HG03045 (cell line): ENCODE results near the gene NDOR1.

Experiments used
- ATAC-seq: cut with Tn5 transposase; IDR thresholded peaks from one replicate; pipeline ENCODE4 v1.9.1; 2021; ENCODE audit warnings: mild to moderate bottlenecking, moderate library complexity; ENCODE audit not compliant: unreplicated experiment

NDOR1 gene

DNA sequence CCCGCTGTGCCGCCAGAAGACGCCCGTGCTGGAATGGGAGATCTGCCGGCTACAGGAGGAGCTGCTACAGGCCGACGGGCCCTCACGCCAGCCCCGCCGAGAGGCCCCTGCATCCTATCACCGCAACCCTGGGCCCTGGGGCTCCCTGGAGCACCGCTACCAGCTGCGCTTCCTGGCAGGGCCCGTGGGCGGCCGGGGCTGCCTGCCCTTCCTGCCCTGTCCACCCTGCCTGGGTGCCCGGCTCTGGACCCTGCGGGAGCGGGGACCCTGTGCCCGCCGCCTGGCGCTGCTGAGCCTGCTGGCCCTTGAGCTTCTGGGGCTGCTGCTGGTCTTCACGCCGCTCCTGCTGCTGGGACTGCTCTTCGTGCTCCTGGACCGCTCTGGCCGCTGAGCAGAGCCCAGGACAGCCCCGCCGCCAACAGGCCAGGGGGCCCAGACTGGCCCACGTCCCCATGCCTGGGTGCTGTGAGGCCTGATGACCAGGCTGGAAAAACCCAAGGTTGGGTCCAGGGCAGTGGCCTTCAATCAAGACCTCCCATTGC, 12.8 kb downstream of the NDOR1 start:
- ATAC-seq = no peak

DNA sequence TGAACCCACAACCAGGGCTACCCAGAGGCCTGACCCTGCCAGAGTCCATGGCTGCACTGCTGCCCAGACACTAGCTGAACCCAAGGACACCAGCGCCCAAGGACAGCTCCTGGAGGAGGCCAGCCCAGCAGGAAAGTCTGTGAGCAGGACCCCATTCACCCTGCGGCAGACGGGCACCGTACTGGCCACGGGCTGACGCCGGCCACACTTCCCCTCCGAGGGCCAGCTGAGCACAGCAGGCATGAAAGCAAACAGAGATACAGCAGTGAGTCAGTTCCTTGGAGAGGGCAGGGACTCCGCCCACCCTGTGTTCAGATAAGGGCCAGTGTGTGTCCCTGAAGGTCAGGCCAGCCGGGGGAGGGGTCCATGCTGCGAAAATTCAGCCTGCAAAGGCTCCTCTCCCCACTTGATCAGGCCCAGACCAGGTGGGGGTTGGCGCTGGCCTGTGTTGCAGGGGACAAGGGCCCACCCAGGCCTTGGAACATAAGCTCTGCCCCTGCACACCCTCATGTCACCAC, 13.3 kb downstream of the NDOR1 start:
- ATAC-seq = no peak

DNA sequence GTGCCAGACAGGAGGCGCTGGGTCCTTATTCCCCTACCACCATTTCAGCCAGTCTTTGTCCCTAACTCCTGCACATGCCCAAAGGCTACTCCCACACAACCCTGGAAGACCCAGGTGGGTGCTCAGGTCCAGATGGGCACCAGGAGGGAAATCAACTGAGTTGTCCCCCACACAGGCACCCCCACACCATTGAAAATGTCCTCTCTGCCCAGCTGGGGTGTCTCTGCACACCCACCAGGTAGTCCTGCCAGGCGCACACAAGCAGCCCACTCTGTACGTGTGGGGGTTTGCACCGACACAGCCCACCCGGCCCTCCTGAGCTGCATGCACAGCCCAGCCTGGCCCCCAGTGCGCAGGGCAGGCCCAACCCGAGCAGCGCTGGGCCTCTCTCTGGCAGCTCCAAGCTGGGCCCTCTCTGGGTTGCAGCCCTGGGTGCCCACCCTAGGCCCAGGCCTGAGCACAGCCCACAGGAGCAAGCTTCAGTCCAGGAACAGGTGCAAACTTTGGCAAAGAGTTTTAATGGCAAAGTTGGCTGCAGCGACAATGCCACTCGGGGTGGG, 14.3 kb downstream of the NDOR1 start:
- no peak for ATAC-seq

DNA sequence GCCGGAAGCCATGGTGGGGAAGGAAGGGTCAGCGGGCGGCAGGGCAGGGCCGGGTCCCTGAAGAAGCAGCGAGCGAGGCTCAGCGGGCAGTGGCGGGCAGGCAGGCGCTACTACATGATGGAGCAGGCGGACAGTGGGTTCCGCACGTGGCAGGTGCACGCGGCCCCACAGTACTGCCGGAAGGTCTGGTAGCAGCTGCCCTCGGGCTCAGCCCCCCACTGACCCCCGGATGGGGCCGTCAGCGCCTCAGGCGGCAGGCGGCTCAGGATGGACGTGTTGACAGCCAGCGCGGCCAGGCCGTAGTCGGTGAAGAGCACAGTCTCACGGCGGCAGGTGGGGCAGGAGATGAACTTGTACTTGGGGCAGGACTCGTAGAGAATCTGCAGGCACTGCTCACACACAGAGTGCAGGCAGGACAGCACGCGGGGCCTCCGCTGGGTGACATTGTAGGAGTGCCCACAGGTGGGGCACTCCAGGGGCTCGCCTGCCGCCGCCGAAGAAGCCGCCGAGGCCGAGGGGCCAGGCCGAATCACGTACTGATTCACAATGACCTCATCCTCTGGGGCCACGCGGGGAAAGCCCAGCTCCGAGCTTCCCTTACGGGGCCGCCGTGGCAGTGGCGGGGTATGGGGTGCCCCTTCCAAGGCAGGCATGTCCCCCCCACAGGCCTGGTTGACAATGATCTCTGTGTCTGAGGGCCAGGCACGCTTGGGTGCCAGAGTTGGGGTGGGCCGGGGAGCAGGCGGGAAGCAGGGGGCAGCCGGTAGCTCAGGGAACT, 15.0 kb downstream of the NDOR1 start:
- ATAC-seq = no peak

DNA sequence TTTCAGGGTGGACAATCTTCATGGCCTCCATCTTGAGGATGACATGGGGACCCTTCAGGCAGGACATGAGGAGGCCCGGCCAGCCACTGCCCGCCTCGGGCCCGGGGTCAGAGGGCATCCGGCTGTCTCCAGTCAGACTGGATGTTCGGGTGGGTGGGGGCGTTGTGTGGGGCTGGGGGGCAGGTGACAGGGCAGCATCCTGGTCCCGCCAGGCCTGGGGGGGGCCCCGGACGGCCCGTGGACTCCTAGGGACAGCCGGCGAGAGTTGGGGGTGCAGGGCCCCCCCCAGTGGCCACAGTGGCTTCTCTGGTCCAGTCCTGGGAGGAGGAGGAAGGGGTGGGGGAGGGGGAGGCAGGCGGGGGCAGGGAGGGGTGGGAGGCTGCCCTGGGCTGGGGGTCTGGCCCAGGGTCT, 15.6 kb downstream of the NDOR1 start:
- no peak for ATAC-seq

DNA sequence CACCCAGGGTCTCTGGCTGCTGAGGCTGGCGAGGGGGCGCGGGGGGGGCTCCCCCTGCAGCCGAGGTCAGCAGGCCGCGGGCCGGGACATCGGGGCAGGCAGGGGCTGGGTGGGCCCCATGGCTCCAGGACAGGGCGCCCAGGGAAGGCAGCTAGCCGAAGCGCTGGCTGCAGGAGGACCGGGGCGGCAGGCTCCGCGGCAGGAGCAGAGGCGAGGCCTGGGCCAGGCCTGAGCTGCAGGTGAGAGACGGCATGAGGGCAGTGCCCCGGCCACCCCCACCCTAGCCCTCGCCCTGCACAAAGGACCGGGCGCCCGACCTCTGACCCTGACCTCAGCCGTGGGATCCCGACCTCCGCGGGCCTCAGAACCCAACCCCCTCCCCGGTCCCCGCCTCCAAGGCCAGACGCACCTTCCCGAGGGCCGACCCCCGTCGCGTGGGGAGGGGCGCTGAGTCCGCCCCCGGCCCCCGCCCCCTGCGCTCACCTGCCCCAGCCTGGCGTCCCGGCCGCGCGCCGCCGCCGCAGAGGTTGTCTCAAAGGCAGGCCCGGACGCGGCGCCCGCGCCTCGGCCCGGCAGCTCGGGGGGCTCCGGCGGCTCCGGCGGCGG, 16.1 kb downstream of the NDOR1 start:
- no peak for ATAC-seq

DNA sequence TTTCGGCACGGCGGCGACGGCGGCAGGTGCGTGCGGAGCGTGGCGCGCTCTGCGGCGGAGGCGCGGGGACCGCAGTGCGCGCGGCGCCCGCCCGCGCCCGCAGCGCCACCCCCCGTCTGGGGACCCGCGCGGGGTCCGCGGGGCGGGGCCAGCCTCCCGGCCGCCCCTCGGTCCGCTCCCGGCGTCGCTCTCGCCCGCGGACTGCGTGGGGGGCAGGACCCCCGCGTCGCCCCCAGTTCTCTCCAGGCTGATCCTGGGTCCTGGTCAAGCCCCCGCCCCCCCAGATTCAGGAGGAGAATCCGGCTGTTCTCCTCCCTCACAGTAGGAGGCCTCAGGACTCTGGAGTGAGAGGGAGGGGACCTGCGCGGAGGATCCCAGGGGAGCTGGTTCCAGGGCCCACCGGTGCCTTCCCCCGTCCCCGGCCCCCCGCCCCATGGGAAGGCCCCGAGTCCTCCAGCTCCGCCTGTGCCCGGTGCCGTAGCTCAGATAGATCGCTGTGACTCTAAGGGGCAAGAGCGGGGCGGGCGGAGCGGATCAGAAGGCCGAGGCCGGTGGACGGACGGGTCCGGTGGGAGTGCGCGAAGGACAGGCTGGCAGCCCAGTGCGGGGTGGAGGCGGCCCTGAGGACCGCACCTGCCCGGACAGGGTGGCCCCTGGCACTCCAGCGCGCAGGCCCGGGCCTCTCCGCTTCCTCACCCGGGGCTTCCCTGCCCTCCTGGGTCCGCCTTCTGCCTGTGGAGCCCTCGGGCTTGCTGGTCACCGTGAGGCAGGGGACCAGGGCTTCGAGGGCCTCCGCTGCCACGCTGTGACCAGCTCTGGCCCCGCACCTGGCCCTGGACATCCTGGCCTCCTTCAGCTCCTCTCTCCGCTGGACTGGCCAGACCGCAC, 16.9 kb downstream of the NDOR1 start, which contains the start of gene RNF208:
Gene RNF208, minus strand, starts transcription at position 51 of the 888 bp plus-strand sequence. CDS start 1,028 bp downstream, outside the sequence.
- no peak for ATAC-seq

DNA sequence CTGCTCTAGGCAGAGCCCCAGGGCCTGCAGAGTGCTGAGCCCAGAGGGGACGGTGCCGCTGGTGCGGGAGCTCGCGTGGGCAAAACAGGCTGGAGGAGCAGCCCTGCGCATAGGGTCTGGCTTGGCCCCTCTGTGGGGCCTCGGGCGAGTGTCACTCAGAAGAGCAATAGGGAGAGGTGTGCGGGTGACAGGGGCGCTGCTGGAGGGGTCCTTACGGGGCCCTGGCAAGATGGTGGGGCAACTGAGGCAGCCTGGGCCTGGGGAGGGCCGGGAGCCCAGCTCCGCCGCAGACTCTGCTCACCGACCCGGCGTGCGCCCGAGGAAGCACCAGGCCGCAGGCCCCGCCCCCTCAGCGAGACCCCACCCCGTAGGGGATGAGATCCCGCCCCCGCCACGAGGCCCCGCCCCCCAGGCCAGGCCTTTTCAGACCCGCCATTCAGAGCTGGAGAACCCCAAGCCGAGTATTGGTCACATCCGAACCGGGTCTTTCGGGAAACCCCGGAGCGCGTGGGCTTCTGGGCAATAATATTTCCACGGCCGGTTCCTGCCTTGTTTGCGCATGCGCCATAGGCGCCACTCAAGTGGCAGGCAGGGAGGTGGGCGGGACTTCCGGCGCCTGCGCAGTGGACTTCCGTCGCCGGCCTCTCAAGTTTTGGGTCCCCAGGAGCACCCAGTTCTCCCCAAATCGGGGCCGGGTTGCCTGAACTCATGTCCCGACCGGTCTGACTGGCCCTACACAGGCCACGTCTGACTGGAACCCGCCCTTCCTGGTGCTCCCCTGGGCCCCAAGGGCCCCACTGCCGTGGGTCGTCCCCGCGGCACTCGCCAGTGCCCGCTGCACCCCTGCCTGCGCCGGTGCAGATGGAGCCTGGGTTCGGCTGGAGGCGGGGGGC, 17.8 kb downstream of the NDOR1 start:
- peak; percentile 73 for ATAC-seq

DNA sequence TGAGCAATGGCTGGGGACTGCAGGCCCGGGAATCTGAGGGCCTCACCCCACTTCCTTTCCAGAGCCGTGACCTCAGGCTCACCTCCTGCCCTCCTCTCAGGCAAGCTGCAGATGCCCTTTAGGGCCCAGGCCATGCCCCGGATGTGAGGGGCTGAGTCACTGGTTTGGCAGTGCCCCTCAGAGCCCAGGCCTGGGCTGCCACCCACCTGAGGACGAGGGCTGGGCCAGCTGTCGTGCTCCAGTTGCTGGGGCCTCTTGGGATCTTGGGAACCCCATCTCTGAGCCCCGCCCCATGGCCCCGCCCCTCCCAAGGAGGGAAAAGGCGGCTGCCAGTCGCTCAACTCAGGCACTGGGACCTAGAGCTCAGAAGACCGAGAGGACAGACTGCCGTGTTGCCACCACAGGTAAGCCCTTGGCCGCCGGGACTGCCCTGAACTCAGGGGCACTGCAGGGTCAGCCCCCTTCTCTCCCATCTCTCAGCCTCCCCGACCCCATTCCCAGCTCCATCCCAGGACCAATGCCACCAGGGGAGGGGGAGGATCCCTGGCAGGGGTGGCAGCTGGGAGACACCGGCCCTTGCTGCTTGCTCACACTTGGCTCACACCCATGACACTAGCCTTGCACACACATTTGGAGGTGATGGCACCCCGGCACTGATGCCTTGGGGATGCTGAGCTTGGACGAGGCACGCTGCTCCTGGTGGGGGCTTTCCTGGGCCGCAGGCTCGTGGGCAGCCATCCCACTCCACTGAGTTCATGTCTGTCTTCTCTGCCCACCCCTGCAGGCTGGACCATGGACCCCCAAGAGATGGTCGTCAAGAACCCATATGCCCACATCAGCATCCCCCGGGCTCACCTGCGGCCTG, 19.6 kb downstream of the NDOR1 start, which contains the start of gene CYSRT1:
Gene CYSRT1, plus strand, starts transcription at position 345 of the 865 bp plus-strand sequence. Its CDS starts 448 bp downstream, at position 793.
- ATAC-seq = no peak

DNA sequence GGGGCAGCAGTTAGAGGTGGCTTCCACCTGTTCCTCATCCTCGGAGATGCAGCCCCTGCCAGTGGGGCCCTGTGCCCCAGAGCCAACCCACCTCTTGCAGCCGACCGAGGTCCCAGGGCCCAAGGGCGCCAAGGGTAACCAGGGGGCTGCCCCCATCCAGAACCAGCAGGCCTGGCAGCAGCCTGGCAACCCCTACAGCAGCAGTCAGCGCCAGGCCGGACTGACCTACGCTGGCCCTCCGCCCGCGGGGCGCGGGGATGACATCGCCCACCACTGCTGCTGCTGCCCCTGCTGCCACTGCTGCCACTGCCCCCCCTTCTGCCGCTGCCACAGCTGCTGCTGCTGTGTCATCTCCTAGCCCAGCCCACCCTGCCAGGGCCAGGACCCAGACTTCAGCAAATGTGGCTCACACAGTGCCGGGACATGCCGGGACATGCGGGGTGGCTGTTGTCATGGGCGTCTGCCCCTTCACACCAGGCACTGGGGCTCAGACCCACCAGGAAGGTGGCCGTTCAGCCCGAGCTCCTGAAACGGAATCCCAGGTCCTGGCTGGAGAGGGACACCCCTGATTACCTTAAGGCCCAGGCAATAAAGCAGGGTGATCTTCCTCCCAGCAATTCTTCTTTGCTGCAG, 20.3 kb downstream of the NDOR1 start:
- ATAC-seq = no peak

DNA sequence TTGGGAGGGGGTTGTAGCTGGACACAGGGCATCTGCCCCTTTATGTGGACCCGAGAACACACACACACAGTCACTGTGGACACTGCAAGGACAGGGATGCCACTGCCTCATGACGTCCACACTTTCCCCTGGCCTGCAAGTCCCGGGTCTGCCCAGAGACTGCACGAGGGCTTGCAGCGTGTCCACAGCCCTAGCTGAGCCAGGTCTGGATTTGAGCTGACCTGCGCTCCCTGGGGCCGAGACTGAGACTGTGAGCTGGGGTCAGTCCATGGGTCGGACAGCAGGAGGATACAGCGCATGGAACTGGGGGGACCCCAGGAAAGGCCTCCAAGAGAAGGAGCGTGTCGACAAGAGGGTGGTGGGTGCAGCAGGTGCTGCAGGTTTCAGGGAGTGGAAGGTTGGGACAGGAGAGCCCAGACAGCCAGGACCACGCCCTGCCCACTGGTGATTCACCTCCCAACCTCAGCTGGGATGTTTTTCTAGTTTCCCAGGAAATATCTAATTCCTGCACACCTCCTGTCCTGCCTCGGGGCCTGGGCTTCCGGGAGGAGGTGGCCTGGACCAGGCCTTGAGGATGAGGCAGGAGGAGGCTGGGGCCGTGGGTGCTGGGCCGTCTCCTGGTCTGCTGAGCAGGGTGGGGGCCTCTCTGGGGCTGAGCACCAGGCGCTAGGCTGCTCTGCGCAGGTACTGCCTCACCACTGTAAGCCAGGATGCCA, 21.0 kb downstream of the NDOR1 start:
- no peak for ATAC-seq

DNA sequence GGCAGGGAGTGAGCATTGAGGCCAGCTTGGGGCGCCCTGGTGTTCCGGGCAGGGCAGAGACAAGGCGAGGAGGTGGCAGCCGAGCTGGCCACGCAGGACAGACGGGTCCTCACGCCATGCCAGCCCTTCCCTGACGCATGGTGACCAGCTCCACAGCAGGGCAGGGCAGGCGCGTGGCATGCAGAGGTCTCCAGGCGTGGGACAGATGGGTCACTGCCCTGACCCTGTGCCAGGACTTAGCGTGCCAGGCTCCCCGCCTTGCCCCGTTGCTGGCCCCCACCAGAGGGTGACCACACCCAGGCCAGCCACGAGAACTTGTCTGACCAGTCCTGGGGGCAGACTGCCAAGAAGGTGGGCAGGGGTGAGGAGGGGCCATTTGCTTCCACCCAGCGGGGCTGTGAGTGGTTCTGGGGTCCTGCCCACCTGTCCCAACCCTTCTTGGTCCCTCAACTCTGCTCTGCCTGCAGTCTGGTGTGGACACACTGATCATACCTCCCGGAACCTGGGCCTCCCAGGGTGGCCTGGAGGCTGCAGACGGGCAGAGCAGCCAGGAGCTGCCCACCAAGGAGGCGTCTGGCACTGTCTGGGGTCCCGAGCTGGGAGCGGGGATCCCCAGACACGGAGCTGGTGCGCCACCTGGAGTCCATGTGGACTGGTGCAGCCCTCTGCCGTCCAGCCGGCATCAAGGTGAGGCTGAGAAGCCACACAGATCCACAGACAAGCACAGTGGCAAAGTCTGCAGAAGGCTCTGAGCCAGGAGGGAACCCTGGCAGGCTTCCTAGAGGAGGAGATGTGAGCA, 21.8 kb downstream of the NDOR1 start, which contains the start of gene RNF224:
Gene RNF224, plus strand, starts transcription at position 449 of the 799 bp plus-strand sequence. CDS start 834 bp downstream, outside the sequence.
- no peak for ATAC-seq

DNA sequence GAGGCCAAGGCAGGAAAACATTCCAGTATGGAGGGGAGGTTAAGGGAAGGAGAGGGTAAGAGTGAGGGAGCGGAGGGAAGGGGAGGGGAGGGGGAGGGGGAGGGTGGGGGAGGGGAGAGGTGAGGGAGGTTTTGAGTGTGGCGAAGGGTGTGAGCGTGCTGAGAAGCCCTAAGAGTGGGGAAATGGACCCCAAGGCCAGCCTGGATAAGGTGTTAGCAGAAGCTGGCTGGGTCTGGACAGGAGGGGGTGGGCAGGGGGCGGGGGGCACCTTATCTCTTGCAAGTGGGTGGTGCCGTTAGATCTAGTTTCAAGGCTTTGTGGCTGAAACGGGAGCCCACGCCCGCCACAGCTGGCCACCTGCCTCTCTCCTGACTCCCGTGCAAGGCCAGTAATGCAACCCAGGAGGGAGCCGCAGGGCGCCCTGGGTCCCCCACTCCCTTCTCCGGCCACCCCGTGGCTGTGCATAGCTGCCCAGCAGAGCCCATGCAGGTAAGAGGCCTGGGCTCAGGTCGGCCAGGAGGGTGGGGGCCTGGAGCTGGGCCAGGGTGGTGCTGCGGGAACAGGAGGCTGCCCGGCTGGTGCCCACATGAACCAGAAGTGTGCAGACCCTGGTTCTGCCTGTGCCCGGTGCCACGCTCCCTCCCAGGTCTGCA, 22.5 kb downstream of the NDOR1 start:
- ATAC-seq = no peak

DNA sequence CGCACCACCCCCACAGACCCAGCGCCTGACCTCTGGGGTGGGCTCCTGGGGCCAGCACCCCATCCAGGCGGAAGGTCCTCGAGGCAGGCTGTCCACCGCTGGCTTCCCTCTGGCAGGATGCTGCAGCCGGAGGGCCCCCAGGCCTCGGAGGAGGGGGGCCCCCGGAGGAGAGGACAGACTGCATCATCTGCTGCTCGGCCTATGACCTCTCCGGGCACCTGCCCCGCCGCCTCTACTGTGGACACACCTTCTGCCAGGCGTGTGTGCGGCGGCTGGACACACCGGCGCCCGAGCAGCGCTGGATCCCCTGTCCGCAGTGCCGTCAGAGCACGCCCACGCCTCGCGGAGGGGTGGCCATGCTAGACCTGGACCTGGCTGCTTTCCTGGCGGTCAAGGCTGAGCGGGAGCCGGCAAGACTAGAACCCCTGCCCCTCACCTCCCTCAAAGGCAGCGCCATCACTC, 23.0 kb downstream of the NDOR1 start:
- no peak for ATAC-seq

DNA sequence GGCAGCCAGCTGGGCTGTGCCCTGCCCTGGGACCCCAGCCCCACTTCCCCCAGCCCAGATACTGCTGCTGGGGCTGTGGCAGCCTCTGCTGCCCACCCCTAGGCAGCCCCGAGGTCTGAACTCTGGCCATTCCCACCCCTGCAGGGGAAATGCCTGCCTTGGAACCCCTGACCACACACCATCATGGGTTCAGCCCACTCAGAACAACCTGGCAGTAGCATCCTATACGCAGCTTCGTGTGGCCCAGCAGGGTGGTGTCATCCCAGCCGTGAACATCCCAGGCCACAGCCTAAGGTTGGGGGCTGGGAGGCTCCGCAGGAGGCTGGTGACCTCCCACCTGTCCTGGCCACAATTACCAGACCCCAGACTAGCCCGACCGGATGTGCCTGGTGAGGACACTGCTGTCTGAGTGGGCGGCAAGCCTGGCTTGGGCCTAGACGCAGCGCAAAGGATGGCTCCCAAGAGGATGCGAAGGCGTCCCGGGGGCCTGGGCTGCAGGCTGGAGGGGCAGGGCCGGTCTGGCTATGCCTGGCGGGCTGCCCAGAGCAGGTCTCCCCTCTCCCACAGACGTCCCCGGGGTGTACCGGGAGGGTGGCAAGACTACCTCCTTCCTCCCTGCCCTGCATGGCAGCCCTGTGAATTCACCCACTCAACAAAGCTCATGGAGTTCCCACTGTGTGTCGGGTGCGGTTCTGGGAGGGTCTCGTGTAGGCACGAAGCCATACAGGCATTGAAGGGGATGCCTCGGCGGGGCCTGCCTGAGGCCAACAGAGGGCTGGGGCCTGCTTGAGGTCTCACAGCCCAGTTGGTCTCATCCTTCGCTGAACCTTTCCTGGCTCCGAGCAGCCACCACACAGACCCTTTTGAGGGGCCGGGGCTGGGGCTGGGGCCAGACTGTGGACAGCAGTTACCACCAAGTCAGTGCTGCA, 23.7 kb downstream of the NDOR1 start:
- ATAC-seq = no peak
